Fibroblast of lung (primary cell): ENCODE data around the gene TMEM33.

Experiments
- EZH2 ChIP-seq: IDR thresholded peaks from 2 replicates; pipeline ENCODE4 v1.5.1; 2012; ENCODE audit warnings: low read length, control low read depth, mild to moderate bottlenecking; ENCODE audit errors: missing control alignments
- TF ChIP-seq, protein P1 (sequence below), 2 donors: IDR thresholded peaks in 1 of 2; conservative IDR thresholded peaks in 1 of 2; 1 replicate in 1 of 2; 2 replicates in 1 of 2; pipeline ENCODE4 v1.5.1; 2011 to 2012; ENCODE audit warnings: low read length in 2 of 2, control low read depth in 1 of 2, inconsistent platforms in 1 of 2, low read depth in 1 of 2, mild to moderate bottlenecking in 1 of 2

DNA sequence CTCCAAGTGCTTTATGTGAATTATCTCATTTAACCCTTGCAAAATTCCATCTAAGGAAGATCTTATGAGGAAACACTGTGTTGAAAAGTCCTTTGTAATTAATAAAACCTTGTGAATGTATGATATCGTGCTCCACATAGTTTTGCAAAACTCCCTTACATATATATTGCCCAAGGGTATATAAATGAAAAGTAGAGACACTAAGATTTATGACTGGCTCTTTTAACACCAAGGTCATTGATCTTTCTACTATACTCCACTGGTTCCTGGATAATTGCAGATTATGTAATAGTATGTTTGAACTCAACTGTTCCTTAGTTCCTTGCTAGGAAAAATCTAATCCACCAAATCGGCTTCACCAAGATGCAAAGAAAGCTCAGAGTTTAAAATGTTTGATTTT lies 48.0 kb upstream of the TMEM33 start:
- TF ChIP-seq, protein P1, sequence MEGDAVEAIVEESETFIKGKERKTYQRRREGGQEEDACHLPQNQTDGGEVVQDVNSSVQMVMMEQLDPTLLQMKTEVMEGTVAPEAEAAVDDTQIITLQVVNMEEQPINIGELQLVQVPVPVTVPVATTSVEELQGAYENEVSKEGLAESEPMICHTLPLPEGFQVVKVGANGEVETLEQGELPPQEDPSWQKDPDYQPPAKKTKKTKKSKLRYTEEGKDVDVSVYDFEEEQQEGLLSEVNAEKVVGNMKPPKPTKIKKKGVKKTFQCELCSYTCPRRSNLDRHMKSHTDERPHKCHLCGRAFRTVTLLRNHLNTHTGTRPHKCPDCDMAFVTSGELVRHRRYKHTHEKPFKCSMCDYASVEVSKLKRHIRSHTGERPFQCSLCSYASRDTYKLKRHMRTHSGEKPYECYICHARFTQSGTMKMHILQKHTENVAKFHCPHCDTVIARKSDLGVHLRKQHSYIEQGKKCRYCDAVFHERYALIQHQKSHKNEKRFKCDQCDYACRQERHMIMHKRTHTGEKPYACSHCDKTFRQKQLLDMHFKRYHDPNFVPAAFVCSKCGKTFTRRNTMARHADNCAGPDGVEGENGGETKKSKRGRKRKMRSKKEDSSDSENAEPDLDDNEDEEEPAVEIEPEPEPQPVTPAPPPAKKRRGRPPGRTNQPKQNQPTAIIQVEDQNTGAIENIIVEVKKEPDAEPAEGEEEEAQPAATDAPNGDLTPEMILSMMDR (conservative IDR thresholded peaks at IDR 0.05 in 1 of 2, IDR thresholded peaks at IDR 0.05 in 1 of 2; ENCODE audit: low read depth in 1 of 2, low read length in 2 of 2), result no peak
- TF ChIP-seq EZH2, result no peak
